ENCODE measurements around the gene ASAH2. TPM values are rescaled to one million over a fixed set of nuclear protein-coding genes. Genes with fewer than 3 reads are reported as not detected.

The ASAH2 gene
- total RNA-seq, 1 experiment from 2014 or later, result 7.4 TPM

DNA sequence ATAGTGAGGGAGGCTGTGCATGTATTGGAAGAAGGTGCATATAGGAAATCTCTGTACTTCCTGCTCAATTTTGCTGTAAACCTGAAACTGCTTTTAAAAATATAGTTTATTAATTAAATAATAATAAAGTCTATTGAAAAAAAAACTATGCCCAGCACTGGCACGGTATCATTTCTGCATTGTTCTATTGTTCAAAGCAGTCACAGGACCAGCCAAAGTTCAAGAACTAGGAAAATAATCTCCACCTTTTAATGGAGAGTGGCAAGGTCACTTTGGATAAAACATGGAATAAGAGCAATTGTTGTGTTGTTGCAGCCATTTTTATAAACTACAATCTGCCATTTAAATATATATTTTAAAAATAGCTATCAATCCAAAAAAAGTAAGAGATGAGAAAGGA is 24.7 kb downstream of the ASAH2 start:
- POLR2A ChIA-PET, result no interaction called here
- intact Hi-C loops (cut with micrococcal nuclease), result no loop called here
- no peaks in the 10 kb centered on the region for H3K9me3 Mint-ChIP-seq (ENCODE audit: unreplicated experiment)

DNA sequence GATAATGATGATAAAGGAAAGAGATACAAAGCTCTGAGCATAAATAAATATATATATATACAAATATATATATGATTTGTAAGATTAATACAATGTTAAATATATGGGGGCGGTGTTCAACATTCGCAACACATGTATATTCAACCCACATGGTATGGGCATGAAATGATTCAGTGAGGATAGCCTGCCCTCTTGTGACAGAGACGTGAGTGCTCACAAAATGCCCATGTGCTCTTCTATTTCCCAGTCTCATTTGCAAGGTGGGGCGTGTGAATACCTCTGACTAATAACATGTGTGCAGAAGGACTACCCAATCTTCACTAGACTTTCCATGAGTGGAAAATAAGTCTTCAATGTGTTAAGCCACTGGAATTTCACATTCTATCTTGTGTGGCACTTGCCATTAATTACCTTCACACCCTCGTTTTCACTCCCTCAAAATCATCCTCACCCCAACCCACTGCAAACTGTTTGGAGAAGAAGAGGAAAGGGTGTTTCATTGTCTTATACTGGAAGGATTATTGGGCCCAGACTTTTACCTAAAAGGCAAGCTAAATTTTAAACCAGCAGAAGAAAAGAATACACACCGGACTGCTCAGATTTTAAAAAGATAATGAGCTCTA is 26.9 kb downstream of the ASAH2 start:
- Mint-ChIP-seq H3K27ac (ENCODE audit: low read depth, unreplicated experiment) (no peak overlapping the region), H3K27me3 (ENCODE audit: insufficient read depth, unreplicated experiment) (peaks cover 46% of the 10 kb centered on the region), H3K36me3 (ENCODE audit: insufficient read depth, unreplicated experiment) (no peaks in the 10 kb centered on the region), H3K4me1 (ENCODE audit: insufficient read depth, unreplicated experiment) (no peaks in the 10 kb centered on the region), H3K9me3 (ENCODE audit: unreplicated experiment) (no peaks in the 10 kb centered on the region), H3K4me3 (ENCODE audit: unreplicated experiment) (no peak overlapping the region)
- BruUV-seq (replicated peaks), result no TSS peak
- intact Hi-C loops (cut with micrococcal nuclease), result loop anchor here (1.0 to 5.0 kb wide), 3 partner anchors 196 to 817 kb away; no protein-coding TSS in a partner anchor
- TF ChIP-seq, protein P1, sequence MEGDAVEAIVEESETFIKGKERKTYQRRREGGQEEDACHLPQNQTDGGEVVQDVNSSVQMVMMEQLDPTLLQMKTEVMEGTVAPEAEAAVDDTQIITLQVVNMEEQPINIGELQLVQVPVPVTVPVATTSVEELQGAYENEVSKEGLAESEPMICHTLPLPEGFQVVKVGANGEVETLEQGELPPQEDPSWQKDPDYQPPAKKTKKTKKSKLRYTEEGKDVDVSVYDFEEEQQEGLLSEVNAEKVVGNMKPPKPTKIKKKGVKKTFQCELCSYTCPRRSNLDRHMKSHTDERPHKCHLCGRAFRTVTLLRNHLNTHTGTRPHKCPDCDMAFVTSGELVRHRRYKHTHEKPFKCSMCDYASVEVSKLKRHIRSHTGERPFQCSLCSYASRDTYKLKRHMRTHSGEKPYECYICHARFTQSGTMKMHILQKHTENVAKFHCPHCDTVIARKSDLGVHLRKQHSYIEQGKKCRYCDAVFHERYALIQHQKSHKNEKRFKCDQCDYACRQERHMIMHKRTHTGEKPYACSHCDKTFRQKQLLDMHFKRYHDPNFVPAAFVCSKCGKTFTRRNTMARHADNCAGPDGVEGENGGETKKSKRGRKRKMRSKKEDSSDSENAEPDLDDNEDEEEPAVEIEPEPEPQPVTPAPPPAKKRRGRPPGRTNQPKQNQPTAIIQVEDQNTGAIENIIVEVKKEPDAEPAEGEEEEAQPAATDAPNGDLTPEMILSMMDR (IDR thresholded peaks at IDR 0.05; ENCODE audit: unreplicated experiment), result peak; percentile 65
- peak; percentile 84 for DNase-seq (ENCODE audit: unreplicated experiment)
- CTCF ChIA-PET, result interaction anchor here (0.6 to 3.9 kb wide), 16 partner anchors 10 to 817 kb away, joined by 3 to 22 read pairs (median 4); no protein-coding TSS in a partner anchor
- POLR2A ChIA-PET, result interaction anchor here (0.7 kb wide), 1 partner anchor 400 kb away, joined by 4 read pairs; no protein-coding TSS in a partner anchor

More for the DNA sequence above, 24.7 kb downstream of the ASAH2 start:
- no peak for DNase-seq (ENCODE audit: unreplicated experiment)
- H3K27me3 Mint-ChIP-seq (ENCODE audit: insufficient read depth, unreplicated experiment), result peaks cover 43% of the 10 kb centered on the region
- no peaks in the 10 kb centered on the region for H3K4me1 Mint-ChIP-seq (ENCODE audit: insufficient read depth, unreplicated experiment)
- no peak overlapping the region for H3K4me3 Mint-ChIP-seq (ENCODE audit: unreplicated experiment)
- TF ChIP-seq, protein P1 (IDR thresholded peaks at IDR 0.05; ENCODE audit: unreplicated experiment), result no peak
- no TSS peak for BruUV-seq (replicated peaks)
- H3K27ac Mint-ChIP-seq (ENCODE audit: low read depth, unreplicated experiment), result no peak overlapping the region
- no peaks in the 10 kb centered on the region for H3K36me3 Mint-ChIP-seq (ENCODE audit: insufficient read depth, unreplicated experiment)
- CTCF ChIA-PET, result interaction anchor here (0.7 kb wide), 1 partner anchor 742 kb away, joined by 5 read pairs; no protein-coding TSS in a partner anchor

DNA sequence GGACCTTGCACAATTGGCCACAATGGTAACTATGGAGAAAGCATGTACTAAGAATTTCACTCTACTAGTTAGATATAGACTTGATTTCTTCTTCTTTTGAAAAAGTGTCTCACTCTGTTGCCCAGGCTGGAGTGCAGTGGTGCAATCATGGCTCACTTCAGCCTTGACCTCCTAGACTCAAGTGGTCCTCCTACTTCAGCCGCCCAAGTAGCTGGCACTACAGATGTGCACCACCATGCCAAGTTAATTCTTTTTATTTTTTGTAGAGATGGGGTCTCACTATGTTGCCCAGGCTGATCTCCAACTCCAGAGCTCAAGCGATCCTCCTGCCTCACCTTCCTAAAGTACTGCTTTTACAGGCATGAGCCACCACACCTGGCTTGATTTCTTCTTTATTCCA is 29.1 kb downstream of the ASAH2 start:
- no peaks in the 10 kb centered on the region for H3K36me3 Mint-ChIP-seq (ENCODE audit: insufficient read depth, unreplicated experiment)
- no peak for DNase-seq (ENCODE audit: unreplicated experiment)
- no peak overlapping the region for H3K27ac Mint-ChIP-seq (ENCODE audit: low read depth, unreplicated experiment)
- ChIA-PET CTCF (interaction anchor here (3.6 to 3.9 kb wide), 2 partner anchors 10 to 12 kb away, joined by 16 to 22 read pairs; no protein-coding TSS in a partner anchor), POLR2A (no interaction called here)
- H3K4me3 Mint-ChIP-seq (ENCODE audit: unreplicated experiment), result no peak overlapping the region
- H3K27me3 Mint-ChIP-seq (ENCODE audit: insufficient read depth, unreplicated experiment), result peaks cover 24% of the 10 kb centered on the region
- H3K4me1 Mint-ChIP-seq (ENCODE audit: insufficient read depth, unreplicated experiment), result no peaks in the 10 kb centered on the region
- no TSS peak for BruUV-seq (replicated peaks)
- H3K9me3 Mint-ChIP-seq (ENCODE audit: unreplicated experiment), result no peaks in the 10 kb centered on the region
- intact Hi-C loops (cut with micrococcal nuclease), result loop anchor here (5.0 kb wide), 1 partner anchor 815 kb away; no protein-coding TSS in a partner anchor
- TF ChIP-seq, protein P1 (IDR thresholded peaks at IDR 0.05; ENCODE audit: unreplicated experiment), result no peak

DNA sequence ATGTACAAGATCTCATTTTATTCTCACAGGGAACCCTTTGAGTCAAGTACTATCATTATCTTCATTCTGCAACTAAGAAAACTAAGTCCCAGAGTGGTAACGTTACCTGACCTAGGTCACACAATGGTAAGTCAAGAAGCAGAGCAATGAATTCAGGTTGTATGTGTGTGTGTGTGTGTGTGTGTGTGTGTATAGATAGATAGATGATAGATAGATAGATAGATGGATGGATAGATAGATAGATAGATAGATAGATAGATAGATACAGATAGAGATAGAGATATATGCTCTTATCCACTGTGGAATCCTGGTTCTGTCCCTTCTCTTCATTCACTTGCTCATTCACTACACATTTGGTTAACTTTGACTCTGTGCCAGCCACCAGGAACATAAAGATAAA is 29.8 kb downstream of the ASAH2 start:
- no TSS peak for BruUV-seq (replicated peaks)
- ChIA-PET CTCF (no interaction called here), POLR2A (no interaction called here)
- H3K4me3 Mint-ChIP-seq (ENCODE audit: unreplicated experiment), result no peak overlapping the region
- peaks cover 17% of the 10 kb centered on the region for H3K27me3 Mint-ChIP-seq (ENCODE audit: insufficient read depth, unreplicated experiment)
- no peaks in the 10 kb centered on the region for H3K36me3 Mint-ChIP-seq (ENCODE audit: insufficient read depth, unreplicated experiment)
- H3K27ac Mint-ChIP-seq (ENCODE audit: low read depth, unreplicated experiment), result no peak overlapping the region
- H3K9me3 Mint-ChIP-seq (ENCODE audit: unreplicated experiment), result no peaks in the 10 kb centered on the region
- intact Hi-C loops (cut with micrococcal nuclease), result loop anchor here (5.0 kb wide), 1 partner anchor 814 kb away; no protein-coding TSS in a partner anchor
- DNase-seq (ENCODE audit: unreplicated experiment), result no peak
- TF ChIP-seq, protein P1 (IDR thresholded peaks at IDR 0.05; ENCODE audit: unreplicated experiment), result no peak
- no peaks in the 10 kb centered on the region for H3K4me1 Mint-ChIP-seq (ENCODE audit: insufficient read depth, unreplicated experiment)
